KMS-11 (cell line): Measurements from ENCODE around the gene ACAN.
A peak's percentile ranks its signal among the peaks of the same experiment; 100 is the strongest.

Source experiments
- H2AFZ ChIP-seq: fragments of 200-600 bp; sonication (generic); 2 replicates; pipeline ENCODE4 v1.6.1; 2016; ENCODE audit warnings: antibody characterized with exemption, mixed run types, low read depth
- H3K27ac ChIP-seq: fragments of 200-600 bp; sonication (generic); 2 replicates; pipeline ENCODE4 v1.6.1; 2016; ENCODE audit warnings: mild to moderate bottlenecking, mixed run types
- H3K27me3 ChIP-seq: fragments of 200-600 bp; sonication (generic); 2 replicates; pipeline ENCODE4 v1.6.1; 2017; ENCODE audit warnings: mild to moderate bottlenecking, low read depth, mixed run types, moderate library complexity; ENCODE audit not compliant: insufficient read depth
- H3K36me3 ChIP-seq: fragments of 200-600 bp; sonication (generic); 2 replicates; pipeline ENCODE4 v1.6.1; 2017; ENCODE audit warnings: mild to moderate bottlenecking, mixed run types; ENCODE audit not compliant: insufficient read depth
- H3K4me1 ChIP-seq: fragments of 200-600 bp; sonication (generic); 2 replicates; pipeline ENCODE4 v1.6.1; 2016; ENCODE audit warnings: mild to moderate bottlenecking, low read depth, mixed run types; ENCODE audit not compliant: poor library complexity, severe bottlenecking
- H3K4me2 ChIP-seq: fragments of 200-600 bp; sonication (generic); 2 replicates; pipeline ENCODE4 v1.7.0; 2016; ENCODE audit warnings: mild to moderate bottlenecking, mixed run types
- H3K4me3 ChIP-seq: fragments of 200-600 bp; sonication (generic); IDR thresholded peaks from 2 replicates; pipeline ENCODE4 v1.6.1; 2017; ENCODE audit warnings: low read depth, low read length, mixed read lengths; ENCODE audit not compliant: insufficient read depth
- H3K79me2 ChIP-seq: fragments of 200-600 bp; sonication (generic); 2 replicates; pipeline ENCODE4 v1.6.1; 2016; ENCODE audit warnings: low read depth, mixed run types; ENCODE audit not compliant: insufficient read depth
- H3K9ac ChIP-seq: fragments of 200-600 bp; sonication (generic); 2 replicates; pipeline ENCODE4 v1.6.1; 2016; ENCODE audit warnings: mild to moderate bottlenecking, mixed run types
- H4K20me1 ChIP-seq: fragments of 200-600 bp; sonication (generic); 2 replicates; pipeline ENCODE4 v1.6.1; 2016; ENCODE audit warnings: mild to moderate bottlenecking, mixed run types; ENCODE audit not compliant: insufficient read depth
- TF ChIP-seq, protein P1 (sequence below): fragments of 200-600 bp; sonication (generic); conservative IDR thresholded peaks from 2 replicates; pipeline ENCODE4 v1.6.1; 2017; ENCODE audit warnings: low read depth, mild to moderate bottlenecking, antibody characterized with exemption, low read length, moderate library complexity, mixed read lengths

Gene ACAN

DNA sequence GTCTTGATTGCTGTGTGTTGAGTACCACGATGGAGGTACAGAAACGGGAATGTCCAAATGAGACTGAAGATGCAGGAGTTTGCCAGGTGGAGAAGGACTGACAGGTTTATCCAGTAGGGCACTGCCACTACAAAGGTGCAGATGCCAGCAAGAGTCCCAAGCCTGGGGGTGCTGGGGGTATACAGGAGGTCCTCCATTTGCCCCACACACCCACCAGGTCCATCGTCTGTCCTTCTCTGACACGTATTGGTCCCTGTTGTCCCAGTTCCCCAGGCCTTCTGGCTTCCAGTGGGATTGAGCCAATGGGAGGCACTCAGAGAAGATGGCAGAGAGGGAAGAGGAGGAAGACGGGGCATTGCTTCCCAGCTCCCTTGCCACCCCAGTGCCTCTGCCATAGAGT lies 85.5 kb downstream of the ACAN start:
- Histone ChIP-seq H3K4me1 (no peaks in the 10 kb centered on the region), H3K9ac (no peak overlapping the region), H3K27me3 (no peaks in the 10 kb centered on the region), H3K36me3 (no peaks in the 10 kb centered on the region), H3K4me2 (no peak overlapping the region), H3K79me2 (no peaks in the 10 kb centered on the region), H4K20me1 (no peaks in the 10 kb centered on the region), H3K27ac (no peak overlapping the region), H2AFZ (no peak overlapping the region), H3K4me3 (no peak overlapping the region)
- TF ChIP-seq, protein P1, sequence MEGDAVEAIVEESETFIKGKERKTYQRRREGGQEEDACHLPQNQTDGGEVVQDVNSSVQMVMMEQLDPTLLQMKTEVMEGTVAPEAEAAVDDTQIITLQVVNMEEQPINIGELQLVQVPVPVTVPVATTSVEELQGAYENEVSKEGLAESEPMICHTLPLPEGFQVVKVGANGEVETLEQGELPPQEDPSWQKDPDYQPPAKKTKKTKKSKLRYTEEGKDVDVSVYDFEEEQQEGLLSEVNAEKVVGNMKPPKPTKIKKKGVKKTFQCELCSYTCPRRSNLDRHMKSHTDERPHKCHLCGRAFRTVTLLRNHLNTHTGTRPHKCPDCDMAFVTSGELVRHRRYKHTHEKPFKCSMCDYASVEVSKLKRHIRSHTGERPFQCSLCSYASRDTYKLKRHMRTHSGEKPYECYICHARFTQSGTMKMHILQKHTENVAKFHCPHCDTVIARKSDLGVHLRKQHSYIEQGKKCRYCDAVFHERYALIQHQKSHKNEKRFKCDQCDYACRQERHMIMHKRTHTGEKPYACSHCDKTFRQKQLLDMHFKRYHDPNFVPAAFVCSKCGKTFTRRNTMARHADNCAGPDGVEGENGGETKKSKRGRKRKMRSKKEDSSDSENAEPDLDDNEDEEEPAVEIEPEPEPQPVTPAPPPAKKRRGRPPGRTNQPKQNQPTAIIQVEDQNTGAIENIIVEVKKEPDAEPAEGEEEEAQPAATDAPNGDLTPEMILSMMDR = no peak

DNA sequence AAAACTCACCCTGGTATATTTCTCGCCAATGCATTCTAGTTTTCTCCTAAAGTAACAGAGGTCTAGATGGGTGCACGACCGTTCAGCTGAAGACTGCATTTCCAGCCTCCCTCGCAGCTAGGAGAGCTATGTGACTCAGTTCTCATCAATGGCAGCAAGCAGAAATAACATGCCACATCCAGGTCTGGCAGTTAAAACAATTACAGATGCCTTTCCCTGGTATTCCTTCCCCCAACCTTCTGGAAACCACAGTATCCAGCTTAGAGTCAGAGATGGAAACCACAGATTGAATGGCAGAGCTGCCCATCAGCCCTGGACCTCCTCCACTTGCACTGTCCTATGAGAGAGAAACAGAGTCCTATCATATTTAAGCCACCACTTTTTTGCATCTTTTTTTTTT lies 87.3 kb downstream of the ACAN start:
- no peaks in the 10 kb centered on the region for H3K36me3 ChIP-seq
- H3K4me2 ChIP-seq = no peak overlapping the region
- H3K79me2 ChIP-seq = no peaks in the 10 kb centered on the region
- H3K27ac ChIP-seq = no peak overlapping the region
- H4K20me1 ChIP-seq = no peaks in the 10 kb centered on the region
- no peaks in the 10 kb centered on the region for H3K4me1 ChIP-seq
- H3K9ac ChIP-seq = no peak overlapping the region
- no peak overlapping the region for H2AFZ ChIP-seq
- TF ChIP-seq, protein P1 = no peak
- no peak overlapping the region for H3K4me3 ChIP-seq
- no peaks in the 10 kb centered on the region for H3K27me3 ChIP-seq

DNA sequence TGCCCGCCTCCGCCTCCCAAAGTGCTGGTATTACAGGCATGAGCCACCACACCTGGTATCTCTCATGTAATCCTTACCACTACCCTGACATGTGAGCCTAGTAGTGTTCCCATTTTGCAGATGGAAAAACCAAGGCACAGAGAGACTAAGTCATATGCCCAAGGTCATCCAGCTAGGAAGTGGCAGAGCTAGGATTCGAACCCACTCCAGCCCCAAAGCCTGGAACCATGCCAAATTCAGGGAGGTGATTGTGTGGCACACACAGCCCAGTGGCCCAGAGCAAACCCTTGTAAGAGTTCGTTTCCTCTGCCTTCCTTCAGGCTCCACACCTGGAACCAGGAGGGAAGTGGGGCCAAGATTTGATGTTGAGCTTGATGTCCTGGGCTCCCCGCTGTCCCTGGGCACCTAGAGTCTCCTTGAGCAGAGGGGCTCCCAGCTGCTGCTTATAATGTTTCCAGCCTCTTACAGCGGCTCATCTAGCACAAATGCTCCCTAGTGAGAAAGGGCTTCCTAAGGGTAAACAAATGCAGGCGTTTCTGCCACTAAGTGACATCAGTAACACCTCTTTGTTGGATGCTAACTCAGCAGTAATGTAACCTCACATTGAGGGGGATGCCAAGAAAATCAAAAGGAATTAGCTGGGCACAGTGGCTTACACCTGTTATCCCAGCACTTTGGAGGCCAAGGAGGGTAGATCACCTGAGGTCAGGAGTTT lies 88.5 kb downstream of the ACAN start:
- Histone ChIP-seq H3K4me2 (no peak overlapping the region), H3K79me2 (no peaks in the 10 kb centered on the region), H2AFZ (no peak overlapping the region), H3K9ac (no peak overlapping the region), H3K27me3 (no peaks in the 10 kb centered on the region), H4K20me1 (no peaks in the 10 kb centered on the region), H3K4me1 (no peaks in the 10 kb centered on the region), H3K27ac (no peak overlapping the region), H3K4me3 (no peak overlapping the region), H3K36me3 (no peaks in the 10 kb centered on the region)
- TF ChIP-seq, protein P1 = no peak

DNA sequence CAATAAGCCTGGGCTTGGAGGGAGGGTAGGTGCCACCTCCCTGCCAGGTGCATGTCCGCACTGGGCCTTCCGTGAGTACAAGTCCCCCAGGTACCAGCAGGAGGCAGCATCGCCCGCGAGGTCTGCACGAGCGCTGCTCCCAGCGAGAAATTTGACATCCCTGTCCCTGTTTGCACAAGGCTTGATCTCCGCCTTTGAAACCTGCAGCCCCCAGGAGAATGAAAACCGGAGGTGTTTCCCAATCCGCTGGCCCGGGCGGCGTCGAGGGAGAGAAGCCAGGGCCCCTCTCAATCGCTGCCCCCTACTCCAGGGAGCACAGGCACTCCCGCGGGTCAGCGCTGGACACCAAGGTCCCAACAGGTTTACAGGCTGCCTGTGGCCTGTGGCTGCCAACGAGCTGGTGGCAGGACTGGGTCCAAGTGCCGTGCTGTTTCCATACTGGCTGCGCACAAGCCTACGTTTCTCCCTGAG lies 91.1 kb downstream of the ACAN start:
- peak overlapping the region; percentile 56 for H3K4me2 ChIP-seq
- no peaks in the 10 kb centered on the region for H3K36me3 ChIP-seq
- H3K27me3 ChIP-seq = no peaks in the 10 kb centered on the region
- H4K20me1 ChIP-seq = no peaks in the 10 kb centered on the region
- H3K79me2 ChIP-seq = no peaks in the 10 kb centered on the region
- H3K27ac ChIP-seq = no peak overlapping the region
- H3K4me3 ChIP-seq = no peak overlapping the region
- TF ChIP-seq, protein P1 = peak; percentile 78
- H2AFZ ChIP-seq = peak overlapping the region; percentile 93
- peaks cover 9% of the 10 kb centered on the region for H3K4me1 ChIP-seq
- no peak overlapping the region for H3K9ac ChIP-seq
